Uterus (tissue), 4 donors: ENCODE data around the gene LRRC4C. TPM values are rescaled to one million over a fixed set of nuclear protein-coding genes. Genes with fewer than 3 reads are reported as not detected.

Experiments used
- DNase-seq, 2 donors: peaks; one replicate each; pipeline ENCODE4 v3.0.0-alpha.2; 2019 to 2020
- H3K27ac ChIP-seq, 2 donors: fragments of 200-600 bp; sonication (generic); 1 replicate in 1 of 2; 2 replicates in 1 of 2; pipeline ENCODE4 v1.5.1; 2016 to 2018
- H3K27me3 ChIP-seq, 2 donors: fragments of 200-600 bp; sonication (generic); one replicate each; pipeline ENCODE4 v1.5.1; 2018 to 2019; ENCODE audit warnings: control low read depth in 1 of 2
- H3K36me3 ChIP-seq, 2 donors: fragments of 200-600 bp; sonication (generic); one replicate each; pipeline ENCODE4 v1.5.1; 2019; ENCODE audit warnings: control low read depth in 1 of 2
- H3K4me1 ChIP-seq, 2 donors: fragments of 200-600 bp; sonication (generic); one replicate each; pipeline ENCODE4 v1.5.1; 2018 to 2019; ENCODE audit warnings: control low read depth in 1 of 2
- H3K4me3 ChIP-seq, 2 donors: fragments of 200-600 bp; sonication (generic); 1 replicate in 1 of 2; 2 replicates in 1 of 2; pipeline ENCODE4 v1.5.1; 2018 to 2019; ENCODE audit warnings: mild to moderate bottlenecking in 1 of 2
- H3K9me3 ChIP-seq, 2 donors: fragments of 200-600 bp; sonication (generic); one replicate each; pipeline ENCODE4 v1.5.1; 2019; ENCODE audit warnings: control low read depth in 1 of 2
- CTCF ChIP-seq, 4 experiments: fragments of 200-600 bp in 2 of 4; fragments of 450-650 bp in 2 of 4; sonication (generic) in 2 of 4; IDR thresholded peaks; one replicate each; pipeline ENCODE4 v1.5.1; 2016 to 2019; ENCODE audit warnings: antibody characterized with exemption in 4 of 4, mild to moderate bottlenecking in 2 of 4, moderate library complexity in 1 of 4
- POLR2A ChIP-seq, 2 donors: fragments of 450-650 bp; IDR thresholded peaks; one replicate each; pipeline ENCODE4 v1.6.1; 2016; ENCODE audit warnings: antibody characterized with exemption in 2 of 2, mild to moderate bottlenecking in 1 of 2, moderate library complexity in 1 of 2
- intact Hi-C: fragments of 100-400 bp; cut with DNase I; formaldehyde crosslinking; loops from one replicate; pipeline ENCODE4 v1.15.1; 2023; ENCODE audit warnings: low total_unique reads
- total RNA-seq, 4 donors: library from RNA; depleted of rRNA in 3 of 4; stranded (reverse); fragments of >200 nt in 3 of 4; gene quantifications; one replicate each; pipeline versions ENCODE4 v1.1.0 to v1.2.4, GENCODE V29; 2014 to 2023
- donor health status: DM: yes; HTN: yes; CAD: no.

The LRRC4C gene
- total RNA-seq, 4 donors from 2014 or later, result 1.5 to 16.9 (median 2.1) TPM; not detected in 1

GRCh38 chr11:40219401-40219800, 1240.1 kb downstream of the LRRC4C start:
- no peaks in the 10 kb centered on the region for H3K36me3 ChIP-seq
- TF ChIP-seq CTCF (IDR thresholded peaks at IDR 0.05) (no peak), POLR2A (IDR thresholded peaks at IDR 0.05) (no peak)
- intact Hi-C loops, result no loop called here
- H3K4me1 ChIP-seq, result no peaks in the 10 kb centered on the region
- H3K4me3 ChIP-seq, result no peak overlapping the region
- DNase-seq, result no peak
- no peak overlapping the region for H3K27ac ChIP-seq
- H3K27me3 ChIP-seq, result no peaks in the 10 kb centered on the region
- H3K9me3 ChIP-seq, result no peaks in the 10 kb centered on the region

DNA sequence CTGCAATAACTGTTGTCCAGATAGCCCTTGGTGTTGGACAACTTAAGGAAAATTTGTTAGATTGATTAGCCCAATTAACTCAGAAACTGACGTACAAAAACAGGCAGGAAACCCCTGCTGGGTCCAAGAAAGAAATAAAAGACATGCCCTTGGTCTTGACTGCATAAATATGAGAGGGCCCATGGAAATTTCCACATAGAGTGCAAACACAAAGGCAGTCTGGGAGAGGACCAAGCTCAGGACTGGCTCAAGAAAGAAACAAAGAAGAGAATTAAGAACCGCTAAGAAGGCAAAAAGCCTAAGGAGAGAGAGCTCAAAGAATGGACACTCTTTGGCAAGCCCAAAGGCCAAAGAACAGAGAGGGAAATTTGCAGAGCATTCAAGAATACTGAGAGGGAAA, 1243.9 kb downstream of the LRRC4C start:
- no peaks in the 10 kb centered on the region for H3K4me1 ChIP-seq
- intact Hi-C loops, result no loop called here

DNA sequence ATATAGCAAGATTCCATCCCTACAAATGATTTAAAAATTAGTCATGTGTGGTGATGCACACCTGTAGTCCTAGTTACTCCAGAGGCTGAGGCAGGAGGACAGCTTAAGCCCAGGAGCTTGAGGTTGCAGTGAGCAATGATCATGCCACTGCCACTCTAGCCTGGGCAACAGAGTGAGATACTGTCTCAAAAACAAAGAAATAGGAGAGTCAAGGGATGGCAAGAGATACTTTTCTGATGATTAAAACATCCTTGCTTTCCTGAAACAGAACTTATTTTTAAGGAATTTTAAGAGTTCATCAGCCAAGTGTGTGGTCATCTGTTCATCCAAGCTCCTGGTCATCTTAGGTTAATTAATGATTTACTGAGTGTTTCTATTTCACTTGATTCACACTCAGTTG, 1252.0 kb downstream of the LRRC4C start:
- Histone ChIP-seq H3K4me1 (no peaks in the 10 kb centered on the region), H3K36me3 (no peaks in the 10 kb centered on the region), H3K9me3 (no peaks in the 10 kb centered on the region), H3K4me3 (no peak overlapping the region), H3K27me3 (no peaks in the 10 kb centered on the region), H3K27ac (no peak overlapping the region)
- TF ChIP-seq POLR2A (IDR thresholded peaks at IDR 0.05), result no peak
- TF ChIP-seq CTCF (IDR thresholded peaks at IDR 0.05), result no peak
- no peak for DNase-seq
- intact Hi-C loops, result no loop called here

More for the DNA sequence above, 1243.9 kb downstream of the LRRC4C start:
- no peaks in the 10 kb centered on the region for H3K9me3 ChIP-seq
- no peaks in the 10 kb centered on the region for H3K27me3 ChIP-seq
- no peak overlapping the region for H3K4me3 ChIP-seq
- no peak overlapping the region for H3K27ac ChIP-seq
- no peaks in the 10 kb centered on the region for H3K36me3 ChIP-seq
- DNase-seq, result no peak
- TF ChIP-seq POLR2A (IDR thresholded peaks at IDR 0.05) (no peak), CTCF (IDR thresholded peaks at IDR 0.05) (no peak)

GRCh38 chr11:40204228-40204627, 1255.2 kb downstream of the LRRC4C start:
- no peaks in the 10 kb centered on the region for H3K4me1 ChIP-seq
- H3K36me3 ChIP-seq, result no peaks in the 10 kb centered on the region
- no peak overlapping the region for H3K27ac ChIP-seq
- no peak for TF ChIP-seq CTCF (IDR thresholded peaks at IDR 0.05)
- TF ChIP-seq POLR2A (IDR thresholded peaks at IDR 0.05), result no peak
- DNase-seq, result no peak
- no peaks in the 10 kb centered on the region for H3K27me3 ChIP-seq
- H3K9me3 ChIP-seq, result no peaks in the 10 kb centered on the region
- H3K4me3 ChIP-seq, result no peak overlapping the region
- intact Hi-C loops, result no loop called here

- no peaks in the 10 kb centered on the region for H3K4me1 ChIP-seq
- H3K27me3 ChIP-seq, result no peaks in the 10 kb centered on the region
- no peak for DNase-seq
- no peak overlapping the region for H3K4me3 ChIP-seq
- no peaks in the 10 kb centered on the region for H3K9me3 ChIP-seq
- H3K36me3 ChIP-seq, result no peaks in the 10 kb centered on the region
- intact Hi-C loops, result no loop called here
- no peak for TF ChIP-seq CTCF (IDR thresholded peaks at IDR 0.05)
- no peak for TF ChIP-seq POLR2A (IDR thresholded peaks at IDR 0.05)
- no peak overlapping the region for H3K27ac ChIP-seq
Measured at GRCh38 chr11:40203606-40204005, 1255.8 kb downstream of the LRRC4C start.
